GM19023 (cell line): Measurements from ENCODE around the gene EIF1AD.
A peak's percentile ranks its signal among the peaks of the same experiment; 100 is the strongest.
"Not testable (repeated sequence)": the region's sequence is repeated elsewhere in the genome, so short reads cannot be mapped to it uniquely, and the experiment has no call there.

Source experiments
- ATAC-seq: cut with Tn5 transposase; IDR thresholded peaks from one replicate; pipeline ENCODE4 v1.9.1; 2021; ENCODE audit warnings: mild to moderate bottlenecking, moderate library complexity; ENCODE audit not compliant: unreplicated experiment

The EIF1AD gene

DNA sequence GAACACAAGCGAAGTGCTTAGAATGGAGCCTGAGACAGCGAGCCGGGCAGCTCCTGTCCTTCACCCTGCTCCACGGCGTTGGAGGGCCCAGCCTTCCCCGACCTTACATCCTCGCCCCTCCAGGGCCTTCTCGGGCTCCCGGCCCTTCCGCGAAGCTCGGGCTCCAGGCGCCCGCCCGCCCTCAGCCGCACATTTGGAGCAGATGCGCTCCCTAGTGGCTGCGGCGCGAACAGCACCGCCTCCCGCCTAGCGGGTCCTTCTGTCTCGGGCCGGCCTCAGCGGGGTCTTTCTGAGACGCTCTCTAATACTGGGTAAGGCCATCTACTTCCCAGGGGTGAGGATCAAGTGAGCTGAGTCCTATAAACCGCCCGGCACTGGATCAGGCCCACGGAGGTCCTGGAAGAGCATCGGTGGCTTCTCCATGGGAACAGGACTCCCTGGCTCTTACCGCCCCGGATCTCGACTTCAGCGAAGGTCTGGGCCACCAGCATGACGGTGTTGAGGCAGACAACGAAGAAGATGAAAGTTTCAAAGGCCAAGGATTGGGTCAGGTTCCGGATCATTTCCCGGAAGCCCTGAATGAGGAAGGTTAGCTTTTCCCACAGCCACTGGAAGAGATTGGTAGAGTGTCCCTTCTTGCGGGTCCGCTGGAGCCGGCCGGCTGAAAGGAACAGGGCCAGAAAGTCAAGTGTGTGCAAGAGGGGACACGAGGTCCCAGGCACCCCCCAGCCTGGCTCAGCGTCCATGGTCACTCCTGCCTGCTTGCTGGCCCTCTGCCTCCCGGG, 20.6 kb upstream of the EIF1AD start:
- ATAC-seq: peak; percentile 60

GRCh38 chr11:66020618-66021357, 18.8 kb upstream of the EIF1AD start:
- ATAC-seq: no peak

DNA sequence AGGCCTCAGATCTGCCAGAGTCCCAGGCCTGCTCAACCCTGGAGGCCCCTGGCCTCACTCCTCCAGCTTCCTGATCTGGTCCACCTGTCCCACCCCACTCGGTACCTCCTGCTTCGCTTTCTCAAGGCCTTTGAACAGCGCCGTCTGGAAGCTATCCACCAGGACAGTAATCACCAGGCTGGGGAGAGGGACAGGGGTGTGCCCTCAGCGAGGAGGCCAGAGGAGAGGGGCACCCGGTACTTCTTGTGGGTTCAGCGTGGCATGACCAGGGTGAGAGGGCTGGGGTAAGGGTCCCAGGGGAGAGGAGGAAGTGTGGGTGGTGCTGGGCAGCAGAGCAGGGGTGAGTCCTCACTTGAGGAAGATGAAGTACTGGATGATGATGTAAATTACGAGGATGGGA, 18.3 kb upstream of the EIF1AD start:
- no peak for ATAC-seq

- ATAC-seq: no peak
Observed at GRCh38 chr11:66017321-66017720, 15.4 kb upstream of the EIF1AD start.

DNA sequence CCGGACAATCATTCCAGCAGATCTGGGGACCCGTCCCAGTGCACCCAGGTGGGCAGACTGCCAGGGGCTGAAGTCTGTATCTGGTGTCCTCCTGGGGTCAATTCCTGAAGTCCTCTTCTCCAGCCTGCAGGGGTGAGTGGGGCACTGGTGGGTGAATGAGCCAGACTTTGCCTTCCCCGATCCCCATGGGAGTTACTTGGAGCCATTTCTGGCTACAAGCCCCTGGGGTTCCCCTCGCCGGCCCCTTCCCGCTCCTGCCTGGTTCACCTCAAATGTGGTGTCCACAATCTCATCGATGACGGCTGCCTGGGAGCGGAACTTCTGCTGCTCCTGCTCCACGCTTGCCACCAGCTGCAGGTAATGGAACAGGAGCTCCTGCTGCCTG, 14.8 kb upstream of the EIF1AD start:
- no peak for ATAC-seq

- no peak for ATAC-seq
Observed at GRCh38 chr11:66015936-66016792, 14.2 kb upstream of the EIF1AD start.

DNA sequence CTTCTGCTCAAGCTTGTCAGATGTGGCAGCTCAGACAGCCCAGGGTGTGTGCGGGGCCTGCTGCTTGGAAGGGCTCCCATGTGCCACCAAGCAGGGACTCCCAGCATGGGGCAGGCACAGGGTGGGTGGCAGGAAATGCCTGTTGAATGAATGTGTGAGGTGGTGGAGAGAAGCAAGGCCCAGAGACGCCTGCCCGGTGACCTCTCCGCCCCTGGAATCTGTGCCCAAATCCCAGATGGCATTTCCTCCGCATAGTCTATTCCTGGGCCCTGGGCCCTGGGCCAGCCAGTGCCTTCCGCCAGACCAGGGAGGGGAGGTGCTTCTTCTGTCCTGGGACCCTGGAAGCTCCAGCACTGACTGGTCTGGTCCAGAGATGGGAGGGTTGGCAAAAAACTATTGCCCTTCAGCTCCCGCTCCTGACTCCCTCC, 13.5 kb upstream of the EIF1AD start:
- no peak for ATAC-seq

- no peak for ATAC-seq
Observed at GRCh38 chr11:66014804-66015453, 13.0 kb upstream of the EIF1AD start.

DNA sequence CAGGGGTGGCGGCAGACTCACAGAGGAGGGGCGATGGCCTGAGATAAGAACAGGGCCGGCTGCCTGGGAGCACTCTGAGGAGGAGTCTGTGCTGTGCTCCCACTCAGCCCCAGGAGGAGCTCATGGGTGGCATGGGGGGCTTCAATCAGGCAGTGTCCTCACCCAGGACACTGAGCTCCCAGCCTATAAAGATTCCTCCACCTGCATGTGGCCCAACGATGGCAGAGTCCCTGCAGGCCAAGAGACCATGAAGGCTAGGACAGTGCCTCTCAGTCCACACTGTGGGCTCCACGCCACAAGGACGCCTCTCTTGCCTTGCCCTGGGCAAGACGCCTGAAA, 11.8 kb upstream of the EIF1AD start:
- ATAC-seq: no peak

GRCh38 chr11:66012946-66013761, 11.2 kb upstream of the EIF1AD start:
- no peak for ATAC-seq

DNA sequence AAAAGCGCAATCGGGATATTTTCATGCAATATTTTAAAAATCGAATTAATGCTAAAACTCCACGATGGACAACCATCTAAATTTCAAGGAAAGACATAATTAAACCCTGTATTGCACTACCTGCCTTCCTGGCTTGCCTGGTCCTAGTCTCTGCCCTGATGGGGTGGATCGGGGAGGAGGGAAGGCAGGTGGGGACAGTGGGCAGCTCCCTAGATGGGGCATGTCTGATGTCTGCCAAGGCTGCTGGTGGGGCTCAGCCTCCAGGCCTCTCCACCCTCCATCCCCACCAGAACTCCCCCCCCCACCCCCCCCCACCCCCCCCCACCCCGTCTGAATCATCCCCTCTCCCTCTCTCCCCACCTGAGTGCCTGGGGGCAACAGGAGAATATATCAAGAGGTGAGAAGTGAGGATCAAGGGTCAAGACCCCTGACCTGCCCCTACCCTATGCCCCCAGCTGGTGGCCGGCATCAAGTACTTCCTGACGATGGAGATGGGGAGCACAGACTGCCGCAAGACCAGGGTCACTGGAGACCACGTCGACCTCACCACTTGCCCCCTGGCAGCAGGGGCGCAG, 10.5 kb upstream of the EIF1AD start:
- ATAC-seq: no peak

DNA sequence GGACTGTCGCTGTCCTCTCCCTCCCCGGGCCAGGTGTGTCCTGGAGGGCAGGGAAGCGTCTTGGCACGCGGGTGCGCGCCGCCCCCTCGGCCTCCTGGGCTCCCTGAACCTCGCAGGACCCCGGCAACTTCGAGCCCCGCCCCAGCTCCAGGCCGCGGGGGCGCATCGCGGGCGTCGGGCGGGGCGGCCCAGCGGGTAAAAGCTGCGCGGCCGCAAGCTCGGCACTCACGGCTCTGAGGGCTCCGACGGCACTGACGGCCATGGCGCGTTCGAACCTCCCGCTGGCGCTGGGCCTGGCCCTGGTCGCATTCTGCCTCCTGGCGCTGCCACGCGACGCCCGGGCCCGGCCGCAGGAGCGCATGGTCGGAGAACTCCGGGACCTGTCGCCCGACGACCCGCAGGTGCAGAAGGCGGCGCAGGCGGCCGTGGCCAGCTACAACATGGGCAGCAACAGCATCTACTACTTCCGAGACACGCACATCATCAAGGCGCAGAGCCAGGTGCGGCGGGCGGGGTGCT, 9.9 kb upstream of the EIF1AD start, which contains the start of gene CST6:
Gene CST6, plus strand, starts transcription at position 224 of the 519 bp plus-strand sequence. Its CDS starts 37 bp downstream, at position 261.
- ATAC-seq: no peak

- ATAC-seq: no peak
Observed at GRCh38 chr11:66011239-66011784, 9.4 kb upstream of the EIF1AD start.

- not testable (repeated sequence) for ATAC-seq
Observed at GRCh38 chr11:66010036-66010435, 8.1 kb upstream of the EIF1AD start.

GRCh38 chr11:66008468-66009101, 6.6 kb upstream of the EIF1AD start:
- no peak for ATAC-seq

- no peak for ATAC-seq
Observed at GRCh38 chr11:66008095-66008467, 6.1 kb upstream of the EIF1AD start.

DNA sequence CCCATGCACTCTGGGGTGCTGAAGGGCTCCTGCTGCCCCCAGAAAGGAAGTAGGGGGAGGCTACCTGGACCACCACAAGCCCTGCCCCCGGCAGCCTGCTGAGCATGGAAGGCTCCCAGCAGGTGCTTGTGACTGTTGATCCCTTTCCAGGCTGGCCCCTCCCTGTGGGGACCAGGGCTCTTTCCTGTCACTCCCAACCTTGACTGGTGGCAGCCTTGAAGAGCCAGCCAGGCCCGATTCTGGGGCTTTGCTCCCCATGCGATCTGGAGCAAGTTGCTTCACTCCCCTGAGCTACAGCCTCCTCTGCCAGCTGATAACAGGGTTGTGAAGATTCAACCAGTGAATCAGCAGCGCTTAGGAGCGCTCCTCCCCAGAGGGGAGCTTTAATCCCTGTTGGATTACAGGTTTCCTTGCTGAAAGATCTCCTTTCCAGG, 5.3 kb upstream of the EIF1AD start:
- ATAC-seq: no peak

DNA sequence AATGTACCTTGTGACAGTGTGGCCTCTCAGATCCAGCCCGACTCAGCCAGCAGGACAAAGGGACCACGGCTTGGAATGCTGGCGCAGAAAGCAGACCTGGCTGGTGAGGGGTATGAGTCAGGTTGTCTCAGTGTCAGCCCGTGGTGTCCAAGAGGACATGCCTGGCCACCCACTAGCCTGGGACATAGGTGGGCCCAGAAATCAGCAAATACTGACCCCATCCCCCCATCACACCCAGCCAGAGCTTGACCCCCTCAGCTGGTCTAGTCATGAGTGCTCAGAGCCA, 4.9 kb upstream of the EIF1AD start:
- ATAC-seq: no peak
